ENCODE data around the gene PNPLA7. TPM values are rescaled to one million over a fixed set of nuclear protein-coding genes. Genes with fewer than 3 reads are reported as not detected.
"Not testable (repeated sequence)": the region's sequence is repeated elsewhere in the genome, so short reads cannot be mapped to it uniquely, and the experiment has no call there.

PNPLA7 gene
- total RNA-seq, 1 experiment from 2014 or later, result 0.94 TPM

DNA sequence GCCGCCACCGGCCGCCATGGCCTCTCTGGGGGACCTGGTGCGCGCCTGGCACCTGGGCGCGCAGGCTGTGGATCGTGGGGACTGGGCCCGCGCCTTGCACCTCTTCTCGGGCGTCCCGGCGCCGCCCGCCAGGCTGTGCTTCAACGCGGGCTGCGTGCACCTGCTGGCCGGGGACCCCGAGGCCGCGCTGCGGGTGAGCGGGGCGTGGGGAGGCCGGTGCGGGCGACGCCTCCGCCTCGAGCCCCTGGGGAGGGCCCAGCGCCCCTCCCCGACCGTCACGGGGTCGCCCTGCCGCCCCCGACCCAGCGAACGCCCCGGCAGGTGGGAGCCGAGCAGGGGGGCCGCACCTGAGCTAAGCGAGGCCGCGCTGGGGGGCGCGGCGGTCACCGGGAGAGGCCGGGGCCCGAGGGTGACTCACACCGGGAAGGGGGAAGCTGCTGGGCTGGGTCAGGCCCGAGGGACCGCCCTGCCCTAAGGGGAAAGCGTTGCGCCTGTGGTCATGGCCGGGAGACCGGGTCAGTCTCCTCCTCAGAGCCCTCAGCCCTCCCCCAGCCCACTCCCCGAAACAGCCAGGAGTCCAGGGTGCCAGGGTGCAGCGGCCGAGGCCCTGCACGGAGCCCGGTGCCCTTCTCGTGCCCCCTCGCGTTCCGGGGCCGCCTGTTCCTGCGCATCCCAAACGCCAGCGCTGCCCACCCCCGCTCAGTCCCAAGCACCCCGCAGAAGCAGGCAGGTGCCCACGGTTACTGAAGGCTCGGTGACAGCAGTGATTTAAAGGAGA, 126.5 kb downstream of the PNPLA7 start:
- DNase-seq (ENCODE audit: low spot score), result no peak

DNA sequence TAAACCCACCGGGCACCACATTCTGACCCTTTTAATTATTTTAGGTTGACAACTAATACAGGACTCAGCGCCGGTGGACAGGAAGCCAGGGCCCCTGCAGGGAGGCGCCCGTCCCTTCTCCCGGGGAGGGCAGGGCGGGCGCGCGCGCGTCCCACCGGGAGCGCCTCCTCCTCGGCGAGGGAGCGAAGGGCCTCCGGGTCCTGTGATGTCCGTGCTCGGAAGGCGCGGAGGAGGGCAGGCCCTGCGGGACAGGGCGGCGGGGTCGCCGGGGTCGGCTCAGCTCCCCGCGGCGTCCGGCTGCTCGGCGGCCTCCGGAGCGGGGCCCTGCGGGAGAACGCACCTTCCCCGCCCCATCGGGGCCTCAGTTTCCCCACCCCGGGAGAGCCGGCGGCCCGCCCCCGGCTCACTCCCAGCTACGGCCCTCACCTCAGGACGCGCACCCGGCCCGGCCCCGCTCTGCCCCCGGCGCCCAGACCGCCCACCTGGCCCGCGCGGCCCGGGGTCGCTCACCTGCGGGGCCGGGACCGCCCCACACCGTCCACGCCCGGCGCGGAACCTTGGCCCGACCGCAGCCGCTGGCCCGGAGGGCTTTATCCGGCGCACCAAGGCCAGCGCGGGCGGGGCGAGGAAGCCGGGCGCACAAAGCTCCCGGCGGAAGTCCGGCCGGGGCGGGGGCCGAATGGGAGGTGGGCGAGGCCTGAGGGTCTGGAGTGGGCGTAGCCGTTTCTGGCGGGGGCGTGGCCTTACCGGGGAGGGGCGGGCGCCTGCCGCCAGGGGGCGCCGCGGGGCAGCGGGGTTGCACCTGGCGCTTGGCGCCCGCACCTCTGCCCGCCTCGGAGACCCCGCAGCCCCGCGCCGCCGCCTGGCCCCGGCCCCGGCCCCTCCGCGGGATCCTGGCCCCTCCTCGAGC, 127.3 kb downstream of the PNPLA7 start, which contains the start of the genes EXD3 and NOXA1:
TSS of gene EXD3 (minus strand) at position 559 of the 910 bp plus-strand sequence. CDS start 27,805 bp downstream, outside the sequence.
TSS of gene NOXA1 (plus strand) at position 790 of the 910 bp plus-strand sequence. CDS start 137 bp downstream, outside the sequence.
- DNase-seq (ENCODE audit: low spot score), result peak; percentile 95

DNA sequence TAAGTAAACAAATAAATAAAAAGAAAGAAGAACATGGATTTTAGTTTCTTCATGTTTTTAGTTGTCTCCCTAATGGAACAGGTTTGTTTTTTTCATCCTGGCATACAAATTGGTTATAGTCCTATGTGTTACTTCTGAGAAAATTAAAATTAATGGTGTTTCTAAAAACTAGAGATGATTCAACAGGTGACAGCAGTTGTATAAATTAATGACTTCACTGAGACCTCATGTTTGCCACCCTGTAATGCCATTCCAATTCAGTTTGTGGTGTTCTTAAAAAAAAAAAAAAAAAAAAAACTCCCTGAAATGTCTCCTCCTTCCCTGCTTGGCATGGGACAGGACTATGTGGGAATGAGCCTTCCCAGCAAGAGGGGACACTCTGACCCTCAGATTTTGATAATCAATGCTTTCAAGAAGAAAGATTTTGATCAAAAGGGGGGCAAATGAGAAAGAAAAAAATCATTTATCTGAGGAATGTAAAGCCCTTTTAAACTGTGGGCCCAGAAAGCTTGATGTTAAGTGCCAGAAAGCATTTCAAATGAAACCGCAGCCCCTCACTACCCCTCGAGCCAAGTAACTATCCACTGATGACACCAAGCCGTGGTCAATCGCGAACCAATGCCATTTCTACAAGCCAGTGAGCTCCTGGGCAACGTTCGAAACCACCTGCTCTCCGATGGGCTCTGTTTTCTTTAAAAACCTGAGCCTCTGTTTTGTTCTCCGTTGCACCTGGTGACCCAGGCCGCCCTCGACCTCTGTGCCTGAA, 128.2 kb downstream of the PNPLA7 start:
- DNase-seq (ENCODE audit: low spot score), result no peak

DNA sequence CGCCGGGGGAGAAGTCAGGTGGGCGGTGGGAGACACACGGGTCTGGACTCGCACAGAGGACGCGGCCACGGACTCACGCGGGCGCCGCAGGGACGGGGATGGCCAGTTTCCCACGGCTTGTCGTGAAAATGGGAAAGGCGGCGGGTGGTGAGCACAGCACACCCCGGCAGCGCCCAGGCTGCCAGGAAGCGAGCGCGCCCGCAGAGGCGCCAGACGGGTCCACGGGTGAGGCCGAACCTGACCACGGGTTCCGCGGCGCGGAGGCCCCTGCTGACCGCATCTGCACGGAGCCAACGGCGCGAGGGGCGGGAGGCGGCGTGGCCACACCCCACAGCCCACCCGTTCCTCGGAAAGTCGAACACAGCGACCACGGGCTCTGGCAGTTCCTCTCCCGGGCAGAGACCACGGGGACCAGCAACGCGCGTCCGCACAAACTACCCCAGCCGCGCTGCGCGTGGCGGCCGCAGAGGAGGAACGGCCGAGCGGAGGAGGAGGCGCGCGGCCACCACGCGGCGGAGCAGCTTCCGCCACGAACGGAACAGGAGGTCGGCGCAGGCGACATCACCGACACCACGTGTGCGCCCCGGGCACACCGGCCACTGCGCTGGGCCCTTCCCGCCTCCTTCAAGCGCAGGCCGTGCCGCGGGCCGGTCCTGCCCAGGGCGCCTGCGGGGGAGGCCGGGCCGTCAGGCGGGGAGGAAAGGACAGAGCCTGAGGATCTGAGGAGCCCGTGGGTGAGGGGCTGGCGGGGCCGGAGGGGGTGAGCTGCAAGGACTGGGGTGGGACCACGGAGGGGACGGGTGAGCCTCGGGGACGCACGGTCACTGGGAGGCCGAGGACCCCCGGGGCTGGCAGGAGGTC, 132.8 kb downstream of the PNPLA7 start:
- no peak for DNase-seq (ENCODE audit: low spot score)

DNA sequence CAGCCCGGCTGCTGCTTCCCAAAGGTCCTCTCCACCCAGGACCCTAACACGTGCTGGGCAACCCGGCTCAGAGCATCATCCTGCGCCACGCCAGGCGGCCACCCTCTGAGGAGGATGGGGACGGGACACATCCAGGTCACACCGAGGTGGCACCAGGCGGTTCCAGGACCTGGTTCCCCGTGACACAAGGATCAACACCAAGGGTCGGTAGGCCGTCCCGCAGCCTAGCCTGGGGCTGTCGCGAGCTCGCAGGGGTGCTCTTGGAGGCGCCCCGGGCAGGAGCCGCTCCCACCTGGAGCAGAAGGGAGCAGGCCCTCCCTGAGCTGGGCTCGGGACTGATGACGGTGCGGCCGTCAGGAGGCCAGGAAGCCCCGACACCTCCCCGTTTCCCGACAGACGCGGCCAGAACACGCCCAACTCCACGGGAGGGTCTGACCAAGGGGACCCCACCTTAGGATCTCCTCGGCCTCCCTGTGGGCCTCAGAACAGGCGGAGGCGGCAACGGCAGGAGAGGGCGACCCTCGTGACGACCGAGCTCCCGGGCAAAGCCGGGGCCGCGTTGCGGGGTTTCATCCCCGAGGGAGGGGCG, 133.5 kb downstream of the PNPLA7 start:
- DNase-seq (ENCODE audit: low spot score), result no peak

DNA sequence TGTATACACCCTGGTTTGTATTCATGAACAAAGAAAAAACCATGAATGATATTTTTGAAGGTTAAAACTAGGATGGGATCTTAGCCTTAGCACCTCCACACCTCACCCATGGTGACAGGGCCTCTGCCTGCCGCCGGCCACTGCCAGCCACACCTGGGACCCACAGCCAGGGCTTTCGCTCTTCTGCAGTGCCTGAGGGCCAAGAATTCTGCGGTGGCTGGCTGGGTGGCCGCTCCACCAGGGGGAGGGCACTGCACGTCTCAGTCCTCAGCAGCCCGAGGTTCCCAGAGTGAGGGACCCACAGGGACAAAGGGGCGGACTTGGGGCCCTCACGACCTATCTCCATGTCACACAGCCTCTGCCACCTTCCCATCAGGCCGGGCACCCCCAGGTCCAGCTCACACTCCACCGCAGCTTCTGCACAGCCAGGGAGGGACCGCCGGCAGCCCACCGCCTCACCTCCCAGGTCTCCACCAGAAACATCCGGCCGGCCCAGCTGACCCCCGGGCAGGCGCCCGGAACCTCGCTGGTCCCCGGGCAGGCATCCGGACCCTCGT, 134.1 kb downstream of the PNPLA7 start:
- DNase-seq (ENCODE audit: low spot score), result no peak

DNA sequence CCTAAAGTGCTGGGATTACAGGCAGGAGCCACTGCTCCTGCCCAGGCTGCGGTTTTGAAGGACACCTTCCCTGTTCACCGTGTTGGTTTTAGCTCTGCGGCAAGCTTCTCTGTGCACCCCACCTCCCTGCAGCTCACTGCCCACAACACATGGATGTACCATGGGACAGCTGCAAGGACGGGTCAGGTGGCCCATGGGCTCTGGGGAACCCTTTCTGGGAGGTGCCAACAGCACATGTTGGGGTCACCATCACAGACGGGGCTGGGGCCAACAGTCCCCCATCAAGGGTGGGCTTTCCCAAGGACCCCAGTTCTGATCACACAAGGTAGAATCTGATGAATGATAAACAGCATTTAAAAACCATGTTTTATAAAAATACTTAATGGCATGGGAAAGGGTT, 134.8 kb downstream of the PNPLA7 start:
- DNase-seq (ENCODE audit: low spot score), result no peak

DNA sequence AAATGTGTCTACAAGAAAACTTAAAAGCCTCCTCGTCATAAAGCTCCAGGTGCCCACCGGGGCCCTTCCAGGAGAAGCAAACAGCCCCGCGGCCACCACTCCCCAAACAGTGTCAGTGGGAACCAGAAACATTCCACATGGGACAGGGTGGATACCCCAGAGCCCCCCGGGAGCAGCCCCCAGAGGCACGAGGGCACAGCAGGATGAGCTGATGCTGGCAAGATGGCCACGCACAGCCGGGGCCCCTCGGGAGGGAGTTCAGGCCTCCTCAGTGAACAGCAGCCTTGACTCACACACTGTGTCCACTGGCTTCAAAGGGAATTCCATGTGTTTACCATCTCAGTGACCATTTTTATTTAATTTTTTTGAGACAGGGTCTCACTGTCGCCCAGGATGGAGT, 137.8 kb downstream of the PNPLA7 start:
- DNase-seq (ENCODE audit: low spot score), result no peak

DNA sequence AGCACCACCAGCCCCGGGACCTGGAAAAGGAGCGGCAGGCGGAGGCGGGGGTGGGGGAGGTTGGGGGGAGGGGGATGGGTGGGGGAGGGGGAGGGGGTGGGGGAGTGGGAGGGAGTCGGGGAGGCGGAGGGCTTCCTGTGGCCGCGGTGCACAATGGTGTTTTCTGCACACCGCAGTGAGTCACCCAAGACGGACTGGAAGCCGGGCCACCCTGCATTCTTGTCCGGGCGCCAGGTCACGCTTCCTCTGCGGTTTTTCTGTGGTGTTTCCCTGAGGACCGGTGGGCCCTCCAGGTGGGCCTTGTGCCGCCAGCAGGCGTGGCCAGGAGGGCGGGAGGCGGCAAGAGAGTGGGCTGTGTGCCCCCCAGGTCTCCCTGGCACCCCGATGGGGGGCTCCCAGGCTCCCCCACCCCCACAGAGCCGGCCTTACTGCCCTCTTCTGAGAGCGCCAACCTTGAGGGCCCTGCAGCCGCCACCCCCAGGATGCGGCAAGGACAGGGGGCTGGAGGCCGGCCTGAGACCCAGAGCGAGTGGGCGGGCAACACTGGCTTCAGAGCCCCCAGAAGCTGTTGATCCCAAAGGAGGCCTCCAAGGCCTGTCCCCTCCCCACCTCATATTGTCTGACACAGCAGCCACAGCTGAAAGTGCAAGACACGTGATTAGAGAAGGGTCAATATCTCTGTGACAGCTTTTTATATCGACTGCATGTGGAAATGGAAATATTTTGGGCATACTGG, 138.4 kb downstream of the PNPLA7 start:
- DNase-seq (ENCODE audit: low spot score), result peak; percentile 90

DNA sequence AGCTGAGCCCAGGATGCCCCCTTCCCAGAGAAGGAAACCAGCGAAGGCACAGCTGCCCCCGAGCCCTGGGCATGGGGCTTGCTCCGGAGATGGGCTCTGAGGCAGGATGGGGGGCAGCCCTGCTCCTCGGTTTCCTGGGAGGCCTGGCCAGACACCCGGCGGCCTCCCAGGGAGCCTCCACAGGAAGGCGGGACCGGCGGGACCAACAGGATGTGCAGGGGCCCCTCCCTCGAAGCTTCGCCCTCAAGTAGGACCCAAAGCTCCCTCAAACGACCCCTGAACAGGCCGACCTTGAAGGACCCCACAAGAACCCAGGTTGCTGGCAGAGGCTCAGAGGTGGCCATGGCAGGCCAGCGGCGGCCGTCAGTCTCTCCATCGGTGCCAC, 138.9 kb downstream of the PNPLA7 start:
- no peak for DNase-seq (ENCODE audit: low spot score)

DNA sequence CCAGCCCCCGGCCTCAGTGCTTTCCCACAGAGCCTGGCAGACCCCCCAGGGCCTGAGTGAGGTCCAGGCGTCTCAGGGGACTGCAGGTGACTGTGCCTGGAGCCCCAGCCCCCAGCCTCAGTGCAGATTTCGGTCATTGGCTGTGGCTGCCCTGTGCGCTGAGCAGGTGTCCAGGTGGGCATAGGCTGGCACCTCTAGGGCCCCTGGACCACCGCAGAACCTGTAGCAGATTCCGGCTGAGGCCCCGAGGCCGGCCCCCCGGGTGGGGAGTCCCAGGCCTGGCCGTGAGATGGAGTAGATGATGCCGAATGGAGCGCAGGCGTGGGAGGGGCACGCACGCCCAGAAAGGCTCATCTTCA, 139.3 kb downstream of the PNPLA7 start:
- no peak for DNase-seq (ENCODE audit: low spot score)

DNA sequence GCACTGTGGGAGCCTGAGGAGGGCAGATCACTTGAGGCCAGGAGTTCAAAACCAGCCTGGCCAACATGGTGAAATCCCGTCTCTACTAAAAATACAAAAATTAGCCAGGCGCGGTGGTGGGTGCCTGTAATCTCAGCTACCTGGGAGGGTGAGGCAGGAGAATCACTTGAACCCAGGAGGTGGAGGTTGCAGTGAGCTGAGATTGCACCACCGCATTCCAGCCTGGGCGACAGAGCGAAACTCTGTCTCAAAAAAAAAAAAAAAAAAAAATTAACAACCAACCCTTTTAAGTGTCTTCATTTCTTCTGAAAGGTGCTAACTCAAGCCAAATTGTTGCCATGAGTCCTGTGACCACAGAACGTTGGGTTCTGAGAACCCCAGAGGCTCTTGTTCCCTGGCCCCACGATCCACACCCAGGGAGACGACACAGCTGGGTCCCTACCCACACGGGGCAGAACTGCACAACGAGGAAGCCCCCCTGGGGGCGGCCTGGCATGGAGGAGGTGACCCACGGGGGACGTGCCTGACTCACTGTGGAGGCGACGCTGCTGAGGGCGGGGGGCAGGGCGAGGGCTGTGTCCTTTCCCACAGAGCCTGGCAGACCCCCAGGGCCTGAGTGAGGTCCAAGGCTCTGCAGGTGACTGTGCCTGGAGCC, 139.8 kb downstream of the PNPLA7 start:
- not testable (repeated sequence) for DNase-seq (ENCODE audit: low spot score)

Other genes starting within 250 kb of the PNPLA7 start
- gene NRARP, start 248.1 kb downstream of the PNPLA7 start, total RNA-seq (2014; rRNA removed; shearing (Covaris generic)), result 107 and 116 TPM in 2 replicates
- gene EXD3, start 127.2 kb downstream of the PNPLA7 start, total RNA-seq (2014; rRNA removed; shearing (Covaris generic)), result 7.6 and 14.1 TPM in 2 replicates
- 1.5 and 3.7 TPM in 2 replicates for gene NOXA1, start 127.0 kb downstream of the PNPLA7 start, total RNA-seq (2014; rRNA removed; shearing (Covaris generic))
- gene ENTPD8, start 109.0 kb downstream of the PNPLA7 start, total RNA-seq (2014; rRNA removed; shearing (Covaris generic)), result 0.76 and 1.3 TPM in 2 replicates
- gene NSMF, start 91.1 kb downstream of the PNPLA7 start, total RNA-seq (2014; rRNA removed; shearing (Covaris generic)), result 74.4 and 77.7 TPM in 2 replicates
- gene MRPL41, start 1.5 kb upstream of the PNPLA7 start, total RNA-seq (2014; rRNA removed; shearing (Covaris generic)), result 175 TPM in 2 replicates
- gene DPH7, start 28.5 kb upstream of the PNPLA7 start, total RNA-seq (2014; rRNA removed; shearing (Covaris generic)), result 52.5 and 54.5 TPM in 2 replicates
- 75.9 and 78.4 TPM in 2 replicates for gene ZMYND19, start 40.1 kb upstream of the PNPLA7 start, total RNA-seq (2014; rRNA removed; shearing (Covaris generic))
- gene ARRDC1, start 55.3 kb upstream of the PNPLA7 start, total RNA-seq (2014; rRNA removed; shearing (Covaris generic)), result 189 and 203 TPM in 2 replicates
- gene EHMT1, start 68.6 kb upstream of the PNPLA7 start, total RNA-seq (2014; rRNA removed; shearing (Covaris generic)), result 76.1 and 85.4 TPM in 2 replicates

Data from HT-29 (cell line).